NCI-H510A (cell line): ENCODE data around the gene DLG2.
"Not testable (repeated sequence)": the region's sequence is repeated elsewhere in the genome, so short reads cannot be mapped to it uniquely, and the experiment has no call there.

Experiments
- DNase-seq: peaks from one replicate; lab custom pipeline; 2025; lab: John Stamatoyannopoulos, UW

The DLG2 gene

GRCh38 chr11:84901991-84902390 lies 725.2 kb downstream of the DLG2 start:
- no peak for DNase-seq

DNA sequence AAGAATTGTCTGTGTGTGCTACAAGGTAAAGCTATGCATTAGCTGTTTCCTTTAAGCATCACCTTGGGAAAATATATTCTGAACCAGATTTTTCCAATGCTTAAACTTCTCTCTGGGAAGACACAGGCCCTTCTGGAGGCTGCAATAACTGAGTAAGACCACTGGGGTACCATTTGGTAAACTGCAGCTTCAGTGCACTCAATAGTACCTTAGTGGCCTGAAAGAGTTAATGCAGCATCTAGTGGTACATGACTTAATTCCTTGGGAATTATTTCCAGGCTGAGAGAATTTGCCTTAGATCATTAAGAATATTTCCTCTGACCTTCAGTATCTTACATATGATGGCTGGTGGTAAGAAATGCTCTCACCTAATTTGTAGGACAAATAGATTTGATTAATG lies 727.4 kb downstream of the DLG2 start:
- DNase-seq, result no peak

DNA sequence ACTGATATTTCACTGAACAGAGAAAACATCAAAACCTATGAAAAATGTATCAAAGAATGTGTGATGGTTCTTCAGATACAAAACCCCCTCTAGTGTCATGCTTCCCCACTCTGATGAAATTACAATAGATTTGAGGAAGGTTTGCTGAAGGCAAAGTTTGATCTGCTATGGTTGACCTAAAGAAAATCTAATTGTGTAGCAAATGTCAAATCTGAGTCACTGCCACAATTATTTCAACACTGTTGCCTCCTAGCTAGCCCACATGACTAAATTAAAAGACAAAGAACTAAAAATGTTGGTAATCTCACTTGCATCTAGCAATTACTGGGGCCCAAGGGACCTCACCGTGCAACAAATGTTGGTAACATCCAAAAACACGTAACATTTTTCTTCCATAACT lies 728.0 kb downstream of the DLG2 start:
- no peak for DNase-seq

DNA sequence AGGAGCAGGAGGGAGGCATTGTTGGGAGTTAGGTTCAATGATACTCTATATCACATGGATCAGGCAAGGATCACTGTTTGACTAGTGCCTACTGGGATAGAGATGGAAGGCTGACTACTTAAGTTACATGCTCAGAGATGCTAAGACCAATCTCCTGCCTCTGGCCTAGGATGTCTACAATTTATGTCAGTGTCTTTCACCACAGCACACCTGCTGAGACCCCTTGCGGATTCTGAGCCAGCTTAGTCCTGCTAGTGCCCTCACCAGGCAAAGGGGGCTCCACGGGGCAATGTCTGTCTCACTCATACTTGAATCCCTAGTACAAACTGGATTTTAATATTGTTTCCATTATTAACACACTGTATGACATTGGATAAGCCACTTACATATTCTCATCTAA lies 732.5 kb downstream of the DLG2 start:
- DNase-seq, result no peak

DNA sequence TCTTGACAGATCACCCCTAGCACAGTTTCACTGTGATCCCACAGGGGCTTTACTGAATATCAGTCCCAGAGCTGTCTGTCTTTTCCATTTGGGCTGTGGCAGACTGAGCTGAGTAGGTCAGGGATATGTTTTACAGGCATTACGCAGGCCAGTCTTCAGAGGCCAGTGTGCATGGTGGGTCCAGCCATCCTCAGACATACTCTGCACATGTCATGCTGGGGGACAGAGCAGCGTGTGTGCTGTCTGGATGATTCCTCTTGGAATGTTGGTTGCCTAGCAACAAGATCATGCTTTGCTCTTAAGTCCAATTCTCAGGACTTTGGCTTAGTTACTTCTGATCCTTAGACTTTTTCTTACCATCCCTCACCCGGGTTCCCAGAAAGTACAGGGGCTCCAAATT lies 736.5 kb downstream of the DLG2 start:
- no peak for DNase-seq

DNA sequence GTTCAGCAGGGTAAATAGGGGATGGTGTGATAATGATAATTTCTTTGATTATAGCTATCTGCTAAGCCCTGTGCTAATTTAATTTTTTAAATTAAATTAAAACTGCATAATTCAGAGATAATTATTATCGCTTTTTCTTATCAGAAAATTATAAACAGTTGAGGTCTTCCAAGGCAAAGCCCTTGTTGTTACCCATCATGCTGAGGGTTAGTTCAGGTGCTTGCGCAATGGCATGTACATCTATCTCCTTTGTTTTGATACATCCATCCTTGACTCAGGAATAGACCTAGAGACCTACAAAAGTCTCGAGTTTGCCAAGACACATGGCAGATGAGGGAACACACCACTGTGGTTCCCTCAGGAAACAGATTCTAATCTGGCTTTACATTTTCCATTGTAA lies 737.6 kb downstream of the DLG2 start:
- DNase-seq, result no peak

DNA sequence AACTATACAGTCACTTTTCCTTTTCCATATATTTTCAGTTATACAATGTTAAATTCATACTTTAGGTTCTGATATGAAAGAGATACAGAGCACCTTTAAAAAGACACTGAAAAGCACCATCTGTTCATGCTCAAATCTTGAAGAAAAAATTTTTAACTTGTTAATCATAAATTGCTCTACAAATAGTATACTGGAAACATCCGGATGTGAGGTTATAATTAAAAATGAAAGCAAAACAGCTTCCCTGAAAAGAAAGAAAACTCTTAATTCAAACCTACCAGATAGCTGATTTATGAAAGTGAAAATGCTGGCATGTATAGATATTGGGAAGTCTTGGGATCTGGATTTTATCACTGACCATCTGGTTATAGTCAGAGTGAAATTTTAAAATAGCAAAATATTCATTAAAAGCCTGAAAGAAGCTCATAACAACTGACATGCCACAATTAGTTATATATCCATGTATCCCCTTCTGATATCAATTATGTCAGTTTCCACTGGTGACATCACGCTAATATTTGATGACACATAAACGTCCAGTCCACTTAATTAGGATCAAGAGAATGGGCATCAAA lies 740.0 kb downstream of the DLG2 start:
- DNase-seq, result no peak

DNA sequence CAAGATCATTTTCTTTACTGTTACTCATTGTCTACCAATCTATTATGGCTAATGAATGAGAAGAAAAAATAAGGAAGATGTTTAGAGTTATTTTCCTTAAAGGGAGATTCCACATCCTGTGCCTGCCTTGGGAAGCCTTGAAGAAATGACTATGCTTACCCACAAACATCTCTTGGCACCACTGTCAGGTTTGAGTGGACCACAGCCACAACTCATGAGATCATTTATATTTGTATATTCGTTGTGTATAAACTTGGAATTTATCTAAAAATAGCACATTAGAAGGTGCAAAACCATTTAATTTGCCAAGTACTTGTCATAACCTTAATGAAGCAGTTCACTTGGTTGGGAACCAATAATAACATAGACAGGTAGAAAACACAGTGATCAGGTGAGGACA lies 740.8 kb downstream of the DLG2 start:
- DNase-seq, result no peak

- DNase-seq, result no peak
Observed at GRCh38 chr11:84884836-84885235, 742.3 kb downstream of the DLG2 start.

DNA sequence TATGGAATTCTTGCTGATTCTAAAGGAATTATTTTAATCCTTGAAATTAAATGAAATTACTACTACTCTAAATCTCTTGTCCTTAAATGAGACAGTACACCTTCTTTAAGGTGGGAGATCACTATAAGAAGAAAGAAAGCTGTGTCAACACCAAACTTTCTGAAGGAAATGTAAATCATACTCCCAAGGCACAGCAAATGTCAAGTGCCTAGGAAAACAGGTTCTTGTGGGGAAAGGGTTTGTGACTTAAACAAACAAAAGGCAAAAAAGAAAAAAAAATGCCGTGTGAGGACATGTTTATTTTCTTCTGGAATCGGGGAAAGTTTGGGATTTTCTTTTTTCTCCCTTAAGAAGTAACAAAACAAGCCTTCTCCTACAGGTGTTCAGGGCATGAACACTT lies 745.1 kb downstream of the DLG2 start:
- DNase-seq, result no peak

GRCh38 chr11:84871116-84871515 lies 756.0 kb downstream of the DLG2 start:
- DNase-seq, result no peak

DNA sequence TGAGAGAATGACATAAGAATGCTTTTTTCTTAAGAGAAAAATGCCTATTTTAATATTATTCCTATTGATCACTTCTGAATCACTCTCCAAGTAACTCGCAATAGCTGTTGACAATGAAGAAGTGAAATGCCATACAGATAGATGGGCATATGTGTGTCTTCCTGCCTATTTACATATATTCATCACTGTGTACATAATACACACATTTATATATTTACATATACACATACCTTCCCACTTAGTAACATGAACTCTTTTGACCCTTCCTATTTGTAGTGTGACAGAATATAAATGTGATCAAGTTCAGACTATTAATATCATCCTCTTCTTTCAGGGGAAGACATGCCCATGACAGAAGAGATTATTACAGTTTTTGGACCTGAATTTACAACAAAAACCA lies 756.7 kb downstream of the DLG2 start:
- no peak for DNase-seq

DNA sequence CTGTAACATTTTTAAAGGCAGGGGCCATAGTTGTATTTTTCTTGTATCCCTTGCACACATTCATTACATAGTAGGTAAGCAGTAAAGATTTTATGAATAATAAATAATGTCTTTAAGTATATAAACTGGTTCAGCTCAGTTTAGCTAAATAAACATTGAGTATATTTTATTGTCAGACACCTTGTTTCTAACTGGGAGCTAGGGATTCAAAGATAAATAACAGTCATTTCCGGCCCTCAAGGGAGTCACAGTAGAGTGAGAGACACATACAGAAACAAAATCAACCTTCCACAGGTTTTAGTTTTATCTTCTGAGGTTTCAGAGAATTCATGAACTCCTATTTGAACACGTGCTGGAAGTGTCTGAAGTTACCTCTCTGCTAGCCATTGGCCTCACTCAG lies 760.2 kb downstream of the DLG2 start:
- peak; percentile 25 for DNase-seq

- DNase-seq, result no peak
Observed at GRCh38 chr11:84865791-84866535, 761.2 kb downstream of the DLG2 start.

DNA sequence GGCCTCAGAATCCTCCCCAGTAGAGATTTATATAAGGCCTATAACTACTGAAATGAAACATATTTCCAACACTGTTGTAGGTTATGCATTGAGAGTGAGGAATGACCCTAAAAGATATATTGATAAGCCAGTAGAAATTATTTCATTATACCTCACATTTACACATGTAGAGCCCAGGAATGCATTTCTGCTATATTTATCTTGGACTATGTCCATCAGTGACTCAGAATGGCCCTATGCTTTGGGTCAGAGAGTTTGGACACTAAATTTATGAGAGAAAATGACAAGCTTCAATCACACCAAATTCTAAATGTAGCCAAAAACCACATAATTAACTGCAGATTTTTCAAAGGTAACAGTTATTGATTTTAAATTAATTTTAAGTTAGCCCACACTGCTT lies 761.9 kb downstream of the DLG2 start:
- no peak for DNase-seq

DNA sequence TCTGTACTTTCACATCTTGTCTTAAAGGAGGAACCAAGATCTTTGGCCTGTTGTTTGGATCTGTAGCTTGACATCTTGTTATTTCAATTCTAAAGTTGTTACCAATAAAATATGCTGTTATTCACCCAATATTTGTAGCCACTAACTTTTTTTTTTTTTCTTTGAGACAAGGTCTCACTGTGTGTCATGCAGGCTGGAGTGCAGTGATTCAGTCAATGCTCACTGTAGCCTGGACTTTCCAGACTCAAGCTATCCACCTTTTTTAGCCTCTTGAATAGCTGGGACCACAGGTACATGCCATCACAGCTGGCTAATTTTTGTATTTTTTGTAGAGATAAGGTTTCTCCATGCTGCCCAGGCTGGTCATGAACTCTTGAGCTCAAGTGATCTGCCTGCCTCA lies 769.4 kb downstream of the DLG2 start:
- DNase-seq, result no peak

DNA sequence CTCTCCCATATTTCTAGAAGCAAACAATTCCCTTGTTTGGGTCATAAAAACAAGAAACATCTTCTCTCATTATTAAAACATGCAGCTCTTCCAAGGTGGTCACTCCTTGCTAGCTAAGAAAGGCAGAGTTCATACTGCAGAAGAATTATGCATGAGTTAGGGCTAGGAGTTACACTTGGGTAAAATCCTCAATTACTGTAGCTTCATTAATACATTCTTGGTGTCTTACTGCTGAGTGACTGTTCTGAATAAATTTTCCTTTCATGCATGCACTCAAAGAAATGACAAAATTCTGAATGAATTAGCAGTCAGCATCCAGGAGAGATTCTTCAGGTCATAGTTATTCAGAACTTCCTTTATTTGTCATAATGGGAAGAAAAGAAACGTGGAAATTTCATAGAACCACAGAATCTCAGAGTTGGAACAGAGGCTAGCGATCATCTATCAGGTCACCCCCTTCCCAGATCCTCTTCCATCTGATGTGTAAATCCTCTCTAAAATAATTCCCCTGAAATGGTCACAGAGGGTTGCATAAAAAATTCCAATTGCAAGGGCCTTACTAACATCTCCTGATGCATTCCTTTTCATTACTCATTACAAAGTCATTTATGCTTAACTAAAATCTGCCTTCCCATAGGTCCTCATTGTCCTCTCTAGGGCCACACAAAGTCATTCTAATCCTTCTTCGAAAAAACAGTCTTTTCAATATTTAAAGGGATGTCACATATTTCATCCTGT lies 771.5 kb downstream of the DLG2 start:
- DNase-seq, result no peak

DNA sequence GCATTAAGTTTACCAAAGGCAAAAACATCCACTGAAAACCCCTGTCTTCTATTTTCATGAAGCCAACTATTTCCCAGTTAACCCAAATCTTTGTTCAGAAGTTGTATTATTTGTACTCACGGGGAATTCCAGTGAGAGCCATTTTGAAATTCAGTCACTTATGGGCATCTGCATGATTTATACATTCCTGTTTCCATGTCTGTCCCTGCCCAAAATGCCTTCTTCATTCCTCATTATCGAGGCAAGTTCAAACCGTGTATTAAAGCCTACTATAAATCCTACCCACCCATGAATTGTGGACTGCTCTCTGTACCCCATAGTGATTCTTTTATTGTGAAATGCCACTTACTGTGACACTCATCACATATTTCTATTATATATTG lies 772.7 kb downstream of the DLG2 start:
- no peak for DNase-seq

DNA sequence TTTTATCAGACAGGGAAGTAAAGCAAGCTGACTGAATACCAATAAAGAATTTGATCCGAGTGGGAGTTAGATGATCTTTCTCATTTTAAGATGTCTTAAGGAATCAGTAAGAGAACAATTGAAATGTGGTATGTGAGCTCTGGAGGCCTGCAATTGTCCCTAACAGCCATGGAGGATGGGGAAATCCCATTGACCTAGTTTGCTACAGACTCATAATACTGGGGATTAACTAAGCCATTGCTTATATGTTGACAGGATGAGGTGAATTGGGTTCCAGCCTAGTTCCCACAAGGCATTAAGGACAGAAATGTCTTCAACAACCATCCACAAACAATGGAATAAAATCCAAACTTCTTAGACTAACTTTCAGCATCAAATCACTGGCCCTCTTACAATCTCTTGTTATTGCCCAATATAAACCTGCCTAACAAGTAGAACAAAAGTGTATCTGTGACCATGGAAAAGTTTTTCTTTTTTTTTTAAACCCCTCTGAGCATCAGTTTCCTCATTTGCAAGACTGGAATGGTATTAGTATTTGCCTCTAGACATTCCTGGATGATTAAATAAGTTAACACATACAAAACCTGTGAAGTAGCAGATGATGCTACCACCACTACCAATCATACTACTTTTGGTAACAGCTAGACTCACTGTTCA lies 773.2 kb downstream of the DLG2 start:
- DNase-seq, result no peak

DNA sequence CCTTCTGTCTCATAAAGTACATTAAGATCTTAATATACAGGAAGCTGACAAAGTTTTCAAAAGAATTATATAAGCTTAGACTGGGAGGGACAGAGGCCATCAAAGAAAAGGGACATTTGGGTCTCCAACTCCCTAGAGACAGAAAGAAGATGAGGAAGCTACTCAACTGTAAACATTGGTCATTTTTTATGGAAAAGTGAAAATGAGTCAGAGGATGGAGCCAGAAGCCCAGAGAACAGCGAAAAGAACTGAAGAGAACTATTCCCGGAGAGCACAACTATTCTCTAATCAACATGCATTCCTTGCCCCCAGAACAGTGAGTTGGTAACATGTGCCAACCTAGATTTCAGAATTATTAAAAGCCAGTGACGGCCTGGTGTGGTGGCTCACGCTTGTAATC lies 779.3 kb downstream of the DLG2 start:
- DNase-seq, result no peak

GRCh38 chr11:84840201-84840600 lies 786.9 kb downstream of the DLG2 start:
- not testable (repeated sequence) for DNase-seq

GRCh38 chr11:84837402-84838069 lies 789.6 kb downstream of the DLG2 start:
- DNase-seq, result no peak
